A673 (cell line): ENCODE measurements around the gene FXYD3.

Source experiments
- CTCF ChIP-seq: fragments of 300-800, 200-600 bp; sonication (generic); conservative IDR thresholded peaks from 2 replicates; pipeline ENCODE4 v1.5.1; 2017; ENCODE audit warnings: low read depth, mild to moderate bottlenecking, antibody characterized with exemption, low read length, moderate library complexity, mixed read lengths
- EZH2 ChIP-seq: fragments of 200-600 bp; sonication (generic); IDR thresholded peaks from 2 replicates; pipeline ENCODE4 v1.6.1; 2017; ENCODE audit warnings: borderline replicate concordance, low read depth, mild to moderate bottlenecking, mixed read lengths, antibody characterized with exemption, low read length; ENCODE audit not compliant: poor library complexity, severe bottlenecking

GRCh38 chr19:35066691-35067563, 48.7 kb upstream of the FXYD3 start:
- TF ChIP-seq CTCF: peak; percentile 96
- TF ChIP-seq EZH2: no peak
